Measurements from ENCODE around the gene LOC128125822.

The LOC128125822 gene

DNA sequence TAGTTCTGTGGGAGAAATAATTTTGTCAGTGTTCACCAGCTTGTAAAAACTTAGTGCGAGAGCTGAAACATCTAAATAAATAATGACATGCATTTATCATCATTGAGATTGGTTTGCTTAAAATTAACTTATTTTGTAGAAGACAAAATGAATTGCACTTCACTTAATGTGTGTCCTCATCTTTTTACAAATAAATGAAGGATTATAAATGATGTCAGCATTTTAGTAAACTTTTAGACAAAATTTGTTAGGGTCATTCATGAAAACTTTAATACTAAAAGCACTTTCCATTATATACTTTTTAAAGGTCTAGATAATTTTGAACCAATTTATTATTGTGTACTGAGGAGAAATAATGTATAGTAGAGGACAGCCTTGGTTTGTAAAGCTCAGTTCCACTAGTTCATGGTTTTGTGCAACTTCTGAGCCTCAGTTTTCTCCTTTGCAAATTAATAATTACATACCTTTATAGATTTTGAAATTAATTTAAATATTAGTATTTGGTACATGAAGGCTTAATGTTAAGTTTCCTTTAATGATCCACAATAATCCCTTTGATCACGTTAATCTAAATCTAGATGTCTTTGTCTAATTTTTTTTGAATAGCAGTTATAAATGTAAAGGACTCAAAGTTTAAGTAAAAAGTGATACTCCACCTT lies 9.2 kb downstream of the LOC128125822 start:
- TF ChIP-seq ZNF114 (CRISPR knock-in tag; IDR thresholded peaks at IDR 0.05), result no peak
- TF ChIP-seq, protein P1, sequence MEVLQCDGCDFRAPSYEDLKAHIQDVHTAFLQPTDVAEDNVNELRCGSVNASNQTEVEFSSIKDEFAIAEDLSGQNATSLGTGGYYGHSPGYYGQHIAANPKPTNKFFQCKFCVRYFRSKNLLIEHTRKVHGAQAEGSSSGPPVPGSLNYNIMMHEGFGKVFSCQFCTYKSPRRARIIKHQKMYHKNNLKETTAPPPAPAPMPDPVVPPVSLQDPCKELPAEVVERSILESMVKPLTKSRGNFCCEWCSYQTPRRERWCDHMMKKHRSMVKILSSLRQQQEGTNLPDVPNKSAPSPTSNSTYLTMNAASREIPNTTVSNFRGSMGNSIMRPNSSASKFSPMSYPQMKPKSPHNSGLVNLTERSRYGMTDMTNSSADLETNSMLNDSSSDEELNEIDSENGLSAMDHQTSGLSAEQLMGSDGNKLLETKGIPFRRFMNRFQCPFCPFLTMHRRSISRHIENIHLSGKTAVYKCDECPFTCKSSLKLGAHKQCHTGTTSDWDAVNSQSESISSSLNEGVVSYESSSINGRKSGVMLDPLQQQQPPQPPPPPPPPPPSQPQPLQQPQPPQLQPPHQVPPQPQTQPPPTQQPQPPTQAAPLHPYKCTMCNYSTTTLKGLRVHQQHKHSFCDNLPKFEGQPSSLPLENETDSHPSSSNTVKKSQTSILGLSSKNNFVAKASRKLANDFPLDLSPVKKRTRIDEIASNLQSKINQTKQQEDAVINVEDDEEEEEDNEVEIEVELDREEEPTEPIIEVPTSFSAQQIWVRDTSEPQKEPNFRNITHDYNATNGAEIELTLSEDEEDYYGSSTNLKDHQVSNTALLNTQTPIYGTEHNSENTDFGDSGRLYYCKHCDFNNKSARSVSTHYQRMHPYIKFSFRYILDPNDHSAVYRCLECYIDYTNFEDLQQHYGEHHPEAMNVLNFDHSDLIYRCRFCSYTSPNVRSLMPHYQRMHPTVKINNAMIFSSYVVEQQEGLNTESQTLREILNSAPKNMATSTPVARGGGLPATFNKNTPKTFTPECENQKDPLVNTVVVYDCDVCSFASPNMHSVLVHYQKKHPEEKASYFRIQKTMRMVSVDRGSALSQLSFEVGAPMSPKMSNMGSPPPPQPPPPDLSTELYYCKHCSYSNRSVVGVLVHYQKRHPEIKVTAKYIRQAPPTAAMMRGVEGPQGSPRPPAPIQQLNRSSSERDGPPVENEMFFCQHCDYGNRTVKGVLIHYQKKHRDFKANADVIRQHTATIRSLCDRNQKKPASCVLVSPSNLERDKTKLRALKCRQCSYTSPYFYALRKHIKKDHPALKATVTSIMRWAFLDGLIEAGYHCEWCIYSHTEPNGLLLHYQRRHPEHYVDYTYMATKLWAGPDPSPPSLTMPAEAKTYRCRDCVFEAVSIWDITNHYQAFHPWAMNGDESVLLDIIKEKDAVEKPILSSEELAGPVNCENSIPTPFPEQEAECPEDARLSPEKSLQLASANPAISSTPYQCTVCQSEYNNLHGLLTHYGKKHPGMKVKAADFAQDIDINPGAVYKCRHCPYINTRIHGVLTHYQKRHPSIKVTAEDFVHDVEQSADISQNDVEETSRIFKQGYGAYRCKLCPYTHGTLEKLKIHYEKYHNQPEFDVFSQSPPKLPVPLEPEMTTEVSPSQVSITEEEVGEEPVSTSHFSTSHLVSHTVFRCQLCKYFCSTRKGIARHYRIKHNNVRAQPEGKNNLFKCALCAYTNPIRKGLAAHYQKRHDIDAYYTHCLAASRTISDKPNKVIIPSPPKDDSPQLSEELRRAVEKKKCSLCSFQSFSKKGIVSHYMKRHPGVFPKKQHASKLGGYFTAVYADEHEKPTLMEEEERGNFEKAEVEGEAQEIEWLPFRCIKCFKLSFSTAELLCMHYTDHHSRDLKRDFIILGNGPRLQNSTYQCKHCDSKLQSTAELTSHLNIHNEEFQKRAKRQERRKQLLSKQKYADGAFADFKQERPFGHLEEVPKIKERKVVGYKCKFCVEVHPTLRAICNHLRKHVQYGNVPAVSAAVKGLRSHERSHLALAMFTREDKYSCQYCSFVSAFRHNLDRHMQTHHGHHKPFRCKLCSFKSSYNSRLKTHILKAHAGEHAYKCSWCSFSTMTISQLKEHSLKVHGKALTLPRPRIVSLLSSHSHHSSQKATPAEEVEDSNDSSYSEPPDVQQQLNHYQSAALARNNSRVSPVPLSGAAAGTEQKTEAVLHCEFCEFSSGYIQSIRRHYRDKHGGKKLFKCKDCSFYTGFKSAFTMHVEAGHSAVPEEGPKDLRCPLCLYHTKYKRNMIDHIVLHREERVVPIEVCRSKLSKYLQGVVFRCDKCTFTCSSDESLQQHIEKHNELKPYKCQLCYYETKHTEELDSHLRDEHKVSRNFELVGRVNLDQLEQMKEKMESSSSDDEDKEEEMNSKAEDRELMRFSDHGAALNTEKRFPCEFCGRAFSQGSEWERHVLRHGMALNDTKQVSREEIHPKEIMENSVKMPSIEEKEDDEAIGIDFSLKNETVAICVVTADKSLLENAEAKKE (CRISPR knock-in tag; IDR thresholded peaks at IDR 0.05), result no peak
- no peak for TF ChIP-seq JUNB (IDR thresholded peaks at IDR 0.05; ENCODE audit: unreplicated experiment)
- no peak for TF ChIP-seq REST (IDR thresholded peaks at IDR 0.05; ENCODE audit: unreplicated experiment)
- no peak for TF ChIP-seq EZH2 (IDR thresholded peaks at IDR 0.05; ENCODE audit: low read depth, unreplicated experiment)
- TF ChIP-seq NANOG (IDR thresholded peaks at IDR 0.05; ENCODE audit: borderline replicate concordance), result no peak
- no peak for TF ChIP-seq ETS1 (IDR thresholded peaks at IDR 0.05)
- no peak for TF ChIP-seq STAT1 (IDR thresholded peaks at IDR 0.05; ENCODE audit: unreplicated experiment)
- TF ChIP-seq, protein P2, sequence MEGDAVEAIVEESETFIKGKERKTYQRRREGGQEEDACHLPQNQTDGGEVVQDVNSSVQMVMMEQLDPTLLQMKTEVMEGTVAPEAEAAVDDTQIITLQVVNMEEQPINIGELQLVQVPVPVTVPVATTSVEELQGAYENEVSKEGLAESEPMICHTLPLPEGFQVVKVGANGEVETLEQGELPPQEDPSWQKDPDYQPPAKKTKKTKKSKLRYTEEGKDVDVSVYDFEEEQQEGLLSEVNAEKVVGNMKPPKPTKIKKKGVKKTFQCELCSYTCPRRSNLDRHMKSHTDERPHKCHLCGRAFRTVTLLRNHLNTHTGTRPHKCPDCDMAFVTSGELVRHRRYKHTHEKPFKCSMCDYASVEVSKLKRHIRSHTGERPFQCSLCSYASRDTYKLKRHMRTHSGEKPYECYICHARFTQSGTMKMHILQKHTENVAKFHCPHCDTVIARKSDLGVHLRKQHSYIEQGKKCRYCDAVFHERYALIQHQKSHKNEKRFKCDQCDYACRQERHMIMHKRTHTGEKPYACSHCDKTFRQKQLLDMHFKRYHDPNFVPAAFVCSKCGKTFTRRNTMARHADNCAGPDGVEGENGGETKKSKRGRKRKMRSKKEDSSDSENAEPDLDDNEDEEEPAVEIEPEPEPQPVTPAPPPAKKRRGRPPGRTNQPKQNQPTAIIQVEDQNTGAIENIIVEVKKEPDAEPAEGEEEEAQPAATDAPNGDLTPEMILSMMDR (conservative IDR thresholded peaks at IDR 0.05; ENCODE audit: low read depth in 2 of 2), result no peak
- TF ChIP-seq CREB1 (CRISPR knock-in tag; IDR thresholded peaks at IDR 0.05; ENCODE audit: low read depth), result no peak
- no peak for TF ChIP-seq EZH2phosphoT487 (IDR thresholded peaks at IDR 0.05; ENCODE audit: unreplicated experiment)
- TF ChIP-seq ZNF331 (CRISPR knock-in tag; IDR thresholded peaks at IDR 0.05; ENCODE audit: low read depth), result no peak
- TF ChIP-seq POLR2AphosphoS5 (IDR thresholded peaks at IDR 0.05; ENCODE audit: low read depth), result no peak
- Histone ChIP-seq H3K79me2 (replicated peaks; ENCODE audit: insufficient read depth) (peaks cover 19% of the 10 kb centered on the region), H3K27ac (ENCODE audit: low read depth) (no peak overlapping the region), H3F3A (replicated peaks; ENCODE audit: low read depth) (no peaks in the 10 kb centered on the region), H3K4me1 (ENCODE audit: insufficient read depth) (no peaks in the 10 kb centered on the region), H3K9me2 (ENCODE audit: insufficient read depth) (no peaks in the 10 kb centered on the region), H3K4me2 (no peak overlapping the region), H3K27me3 (ENCODE audit: insufficient read depth) (no peaks in the 10 kb centered on the region), H2AFZ (no peak overlapping the region), H4K20me1 (replicated peaks; ENCODE audit: insufficient read depth) (peaks cover 15% of the 10 kb centered on the region), H3K4me3 (no peak overlapping the region), H3K36me3 (ENCODE audit: insufficient read depth) (peaks cover 51% of the 10 kb centered on the region)
- no peak for DNase-seq (ENCODE audit: low spot score)
- Mint-ChIP-seq H3K27ac (no peak overlapping the region), H3K4me1 (no peaks in the 10 kb centered on the region), H3K4me3 (no peak overlapping the region), H3K9me3 (no peaks in the 10 kb centered on the region), H3K27me3 (ENCODE audit: insufficient read depth, low read depth, poor library complexity) (peaks cover 4% of the 10 kb centered on the region), H3K36me3 (ENCODE audit: low read depth) (peaks cover 52% of the 10 kb centered on the region)
- no peak for ATAC-seq

All from GM23338 (cell line).